ENCODE data around the gene PROX2.

Gene PROX2

GRCh38 chr14:74846968-74847665, 28.8 kb downstream of the PROX2 start:
- ChIA-PET POLR2A (ENCODE audit: low non-redundant PET) (no interaction called here), CTCF (no interaction called here)
- DNase-seq (ENCODE audit: low spot score), result no peak
- H3K27ac ChIP-seq, result no peak overlapping the region
- TF ChIP-seq CTCF (conservative IDR thresholded peaks at IDR 0.05; ENCODE audit: low read depth), result no peak

GRCh38 chr14:74846168-74846567, 29.8 kb downstream of the PROX2 start:
- ChIA-PET POLR2A (ENCODE audit: low non-redundant PET) (no interaction called here), CTCF (interaction anchor here (1.0 kb wide), 1 partner anchor 15 kb away, joined by 6 read pairs; no protein-coding TSS in a partner anchor)
- H3K27ac ChIP-seq, result no peak overlapping the region

GRCh38 chr14:74843653-74844052, 32.3 kb downstream of the PROX2 start:
- no peak for TF ChIP-seq CTCF (conservative IDR thresholded peaks at IDR 0.05; ENCODE audit: low read depth)
- ChIA-PET POLR2A (ENCODE audit: low non-redundant PET) (no interaction called here), CTCF (interaction anchor here (2.1 kb wide), 1 partner anchor 17 kb away, joined by 7 read pairs; no protein-coding TSS in a partner anchor)
- H3K27ac ChIP-seq, result no peak overlapping the region
- no peak for DNase-seq (ENCODE audit: low spot score)

More at GRCh38 chr14:74846168-74846567, 29.8 kb downstream of the PROX2 start:
- DNase-seq (ENCODE audit: low spot score), result no peak
- no peak for TF ChIP-seq CTCF (conservative IDR thresholded peaks at IDR 0.05; ENCODE audit: low read depth)

GRCh38 chr14:74841230-74842207, 34.4 kb downstream of the PROX2 start:
- ChIA-PET POLR2A (ENCODE audit: low non-redundant PET) (no interaction called here), CTCF (interaction anchor here (0.6 to 2.1 kb wide), 2 partner anchors 11 to 19 kb away, joined by 4 to 7 read pairs; no protein-coding TSS in a partner anchor)
- H3K27ac ChIP-seq, result no peak overlapping the region
- no peak for DNase-seq (ENCODE audit: low spot score)
- TF ChIP-seq CTCF (conservative IDR thresholded peaks at IDR 0.05; ENCODE audit: low read depth), result no peak

- DNase-seq (ENCODE audit: low spot score), result no peak
- TF ChIP-seq CTCF (conservative IDR thresholded peaks at IDR 0.05; ENCODE audit: low read depth), result no peak
- ChIA-PET CTCF (interaction anchor here (0.6 kb wide), 3 partner anchors 12 to 455 kb away, joined by 3 to 4 read pairs (median 3); no protein-coding TSS in a partner anchor), POLR2A (ENCODE audit: low non-redundant PET) (no interaction called here)
- no peak overlapping the region for H3K27ac ChIP-seq
Observed at GRCh38 chr14:74840603-74841030, 35.3 kb downstream of the PROX2 start.

- no peak for DNase-seq (ENCODE audit: low spot score)
- ChIA-PET POLR2A (ENCODE audit: low non-redundant PET) (no interaction called here), CTCF (no interaction called here)
- H3K27ac ChIP-seq, result no peak overlapping the region
- no peak for TF ChIP-seq CTCF (conservative IDR thresholded peaks at IDR 0.05; ENCODE audit: low read depth)
Observed at GRCh38 chr14:74838166-74838565, 37.8 kb downstream of the PROX2 start.
